ENCODE data around the gene KCNT1.

KCNT1 gene

DNA sequence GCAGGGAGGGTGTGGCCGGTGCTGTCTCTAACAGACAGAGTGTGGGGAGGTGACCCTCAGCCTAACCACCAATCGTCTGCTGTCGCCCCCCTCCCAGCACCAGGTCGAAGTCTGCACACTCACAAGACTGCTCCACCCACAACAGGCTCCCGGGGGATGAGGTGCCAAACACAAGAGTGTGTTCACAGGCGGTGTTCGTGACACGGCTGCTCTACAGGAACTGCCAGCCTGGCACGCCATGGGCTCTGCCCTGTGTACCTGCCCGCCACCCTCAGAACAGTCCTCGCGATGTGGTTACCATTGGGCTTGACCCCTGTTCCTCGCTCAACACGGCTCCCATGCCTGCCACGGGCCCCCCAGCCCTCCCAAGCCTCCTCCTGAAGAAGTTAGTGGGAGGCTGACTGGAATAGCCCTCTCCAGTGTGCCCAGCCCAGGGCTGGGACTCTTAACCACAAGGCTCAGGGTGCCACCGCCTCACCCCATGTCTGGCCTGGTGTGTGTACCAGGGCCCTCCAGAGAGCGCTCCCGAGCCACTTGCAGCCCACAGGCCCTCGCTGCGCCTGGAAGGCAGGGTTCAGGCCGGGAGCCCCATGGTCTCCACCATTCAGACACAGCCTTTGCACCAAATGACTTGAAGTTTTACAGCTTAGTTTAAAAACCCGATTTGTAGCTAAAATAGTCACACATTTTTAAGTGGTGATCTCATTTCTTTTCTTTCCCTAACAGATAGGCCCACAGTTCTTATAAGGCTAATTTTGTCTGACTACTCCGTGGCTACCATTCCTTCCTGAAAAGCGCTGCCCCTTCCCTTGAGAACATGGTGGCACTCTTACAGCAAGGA lies 102.8 kb downstream of the KCNT1 start:
- DNase-seq, result no peak

DNA sequence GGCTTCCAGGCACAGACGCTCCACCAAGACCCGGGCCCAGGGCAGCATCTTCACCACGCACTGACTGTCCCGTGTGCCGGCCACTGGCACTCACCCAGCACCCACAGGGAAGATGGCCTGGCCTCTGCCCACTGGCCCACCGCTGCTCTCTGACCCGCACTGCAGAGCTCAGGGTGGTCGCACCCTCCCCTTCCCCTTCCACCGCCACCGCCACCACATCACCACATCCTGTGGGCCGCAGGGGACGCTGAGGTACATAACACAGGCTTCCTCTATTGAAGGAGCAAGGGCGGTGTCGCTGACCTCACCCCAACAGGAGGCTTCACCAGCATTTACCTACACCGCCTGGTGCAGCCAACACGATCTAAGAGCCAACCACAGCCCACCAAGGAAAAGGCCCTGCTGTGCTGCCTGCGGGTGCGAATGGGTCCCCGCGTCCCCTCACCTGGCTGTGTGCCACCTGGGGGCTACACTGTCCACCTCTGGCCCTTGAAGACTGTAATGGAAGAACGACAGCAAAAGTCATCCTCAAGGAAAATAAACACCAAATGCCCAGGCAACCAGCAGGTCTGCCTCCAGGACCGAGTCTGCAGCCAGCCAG lies 103.5 kb downstream of the KCNT1 start:
- DNase-seq, result no peak

DNA sequence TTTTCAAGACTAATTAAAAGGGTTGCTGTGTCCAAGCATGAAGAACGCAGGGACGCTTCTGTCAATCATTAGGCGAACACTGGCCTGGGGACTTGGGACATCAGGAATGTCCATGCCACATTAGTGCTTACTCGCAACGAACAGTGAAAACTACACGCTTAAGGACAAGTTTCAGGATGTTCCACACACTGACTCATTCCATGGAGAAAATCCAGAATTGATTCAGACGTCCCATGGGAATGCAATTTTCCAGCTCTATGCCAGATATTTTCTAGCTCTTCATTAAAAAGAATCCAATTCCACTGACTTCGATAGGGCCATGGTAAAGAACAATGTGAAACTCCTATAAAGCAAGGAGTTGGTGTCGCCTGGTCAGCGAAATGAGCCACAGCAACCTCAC lies 107.2 kb downstream of the KCNT1 start:
- no peak for DNase-seq

DNA sequence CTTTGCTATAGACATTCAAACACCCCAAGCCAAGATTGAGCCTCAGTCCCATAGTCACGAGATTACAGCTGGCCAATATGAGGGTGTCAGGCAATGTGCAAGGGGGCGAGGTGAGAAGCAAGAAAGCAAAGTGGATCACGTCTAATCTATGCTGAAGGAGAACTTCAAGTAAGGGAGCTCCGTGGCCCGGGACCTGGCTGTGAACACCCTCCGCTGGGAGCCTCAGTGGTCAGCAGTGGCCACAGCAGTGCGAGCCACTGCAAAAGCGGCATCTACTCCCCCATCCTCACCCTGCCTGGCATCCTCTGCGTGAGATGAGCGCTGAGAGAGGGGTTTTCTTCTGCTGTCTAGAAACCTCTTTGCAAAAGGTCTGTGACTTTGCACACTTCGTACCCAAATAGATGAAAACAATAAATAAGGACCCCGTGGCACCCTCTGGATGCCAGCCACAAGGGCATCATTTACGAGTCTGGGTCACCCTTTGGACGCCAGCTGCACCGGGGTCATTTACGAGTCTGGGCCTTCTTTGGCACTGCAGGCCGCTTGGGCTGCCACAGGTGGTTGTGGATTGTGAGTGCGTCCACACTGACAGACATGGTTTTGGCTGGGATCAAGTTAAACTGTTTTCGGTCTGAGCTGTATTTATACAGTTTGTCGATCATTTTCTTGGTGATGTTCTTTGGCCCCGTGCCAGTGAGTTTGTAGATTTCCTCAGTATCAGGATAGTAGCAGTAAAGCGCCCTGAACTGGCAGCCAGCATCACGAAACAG lies 109.0 kb downstream of the KCNT1 start:
- DNase-seq, result no peak

DNA sequence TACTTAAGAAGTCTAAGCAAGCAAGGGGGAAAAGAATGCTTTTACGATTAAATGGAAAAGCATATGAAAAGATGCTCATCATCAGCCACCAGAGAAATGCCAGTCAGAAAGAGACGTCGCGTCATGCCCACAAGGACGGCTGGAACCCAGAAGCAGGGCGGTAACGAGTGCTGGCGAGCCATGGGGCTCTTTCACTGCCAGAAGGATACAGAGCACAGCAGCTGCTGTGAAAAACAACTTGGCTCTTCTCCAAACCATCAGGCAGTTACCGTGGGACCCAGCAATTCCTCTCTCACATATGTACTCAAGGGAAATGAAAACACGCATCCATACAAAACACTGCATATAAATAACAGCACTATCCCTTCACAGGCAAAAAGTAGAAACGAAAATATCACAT lies 109.8 kb downstream of the KCNT1 start:
- DNase-seq, result peak; percentile 35

DNA sequence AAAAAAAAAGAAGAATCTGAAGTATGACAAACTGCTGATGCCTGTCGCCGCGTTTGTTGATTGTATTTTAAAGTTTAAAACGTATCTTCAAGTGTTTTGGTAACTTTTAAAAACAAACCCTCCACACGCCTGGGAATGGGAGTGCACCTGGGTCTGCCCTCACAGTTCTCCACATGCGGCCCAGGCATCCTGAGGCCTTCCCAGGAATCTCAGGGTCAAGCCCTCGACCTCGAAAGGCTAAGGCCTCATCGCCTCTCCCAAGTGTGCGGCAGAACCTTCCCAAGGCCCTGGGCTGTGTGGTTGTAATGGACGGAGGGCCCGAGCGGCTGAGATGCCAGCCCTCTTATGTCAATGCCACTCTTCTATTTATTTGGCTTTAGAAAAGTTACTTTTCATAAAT lies 111.0 kb downstream of the KCNT1 start:
- DNase-seq, result no peak

DNA sequence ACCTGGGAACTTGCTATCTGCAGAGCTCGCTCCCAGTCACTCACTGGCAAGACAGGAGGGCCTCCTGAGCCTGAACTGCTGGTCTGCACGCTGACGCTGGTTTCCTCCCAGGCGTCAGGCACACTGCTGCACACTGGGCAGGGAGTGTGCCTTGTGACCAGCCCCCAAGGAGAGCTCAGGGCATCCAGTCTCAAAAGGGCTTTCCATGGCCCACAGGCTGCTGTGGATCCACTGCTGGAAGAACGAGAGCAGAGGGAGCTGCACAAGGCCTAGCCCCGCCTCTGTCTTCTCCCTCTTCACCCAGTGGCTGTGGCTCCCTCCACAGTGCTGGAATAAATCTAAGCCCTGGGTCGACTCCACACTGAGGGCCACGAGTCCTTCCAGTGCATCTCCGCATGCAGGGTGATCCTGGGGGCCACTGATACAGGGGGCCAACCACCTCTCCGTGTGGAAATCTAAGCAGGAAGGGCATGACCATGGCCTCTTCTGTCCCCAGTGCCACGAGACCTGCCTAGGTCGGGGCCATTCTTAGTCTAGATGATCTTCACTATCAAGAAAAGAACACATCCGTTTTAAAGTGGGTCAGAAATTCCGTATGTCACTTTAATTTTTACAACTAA lies 111.8 kb downstream of the KCNT1 start:
- DNase-seq, result no peak

DNA sequence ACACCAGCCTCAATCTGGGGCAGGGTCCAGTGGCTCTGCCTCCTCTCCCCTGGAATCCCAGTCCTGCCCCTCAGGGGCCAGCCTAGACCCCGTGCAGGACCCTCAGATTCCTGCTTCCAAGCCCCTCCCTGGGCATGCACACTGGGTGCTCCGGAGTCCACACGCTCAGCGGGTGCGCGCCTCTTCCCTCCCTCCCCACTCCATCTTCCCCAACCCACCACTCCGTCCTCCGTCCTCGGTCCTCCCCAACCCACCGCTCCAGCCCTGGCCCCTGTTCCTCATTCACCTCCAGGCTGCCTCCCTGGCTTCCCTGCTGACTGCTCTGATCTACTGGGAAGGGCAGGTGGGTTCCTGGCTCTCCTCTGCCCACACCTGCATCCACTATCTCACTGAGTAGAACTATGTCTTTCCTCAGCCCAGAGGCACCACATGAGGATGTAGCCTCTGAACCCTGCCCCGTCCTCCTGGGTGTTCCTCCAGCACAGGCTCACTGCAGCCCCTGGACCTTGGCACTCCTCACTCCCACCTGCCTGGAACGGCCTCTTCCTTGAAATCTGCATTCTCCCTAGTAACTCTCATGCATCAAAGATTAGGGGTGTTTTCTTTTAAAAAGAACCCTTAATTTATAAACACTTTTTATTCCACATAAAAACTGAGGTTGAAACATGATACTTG lies 112.6 kb downstream of the KCNT1 start:
- no peak for DNase-seq

DNA sequence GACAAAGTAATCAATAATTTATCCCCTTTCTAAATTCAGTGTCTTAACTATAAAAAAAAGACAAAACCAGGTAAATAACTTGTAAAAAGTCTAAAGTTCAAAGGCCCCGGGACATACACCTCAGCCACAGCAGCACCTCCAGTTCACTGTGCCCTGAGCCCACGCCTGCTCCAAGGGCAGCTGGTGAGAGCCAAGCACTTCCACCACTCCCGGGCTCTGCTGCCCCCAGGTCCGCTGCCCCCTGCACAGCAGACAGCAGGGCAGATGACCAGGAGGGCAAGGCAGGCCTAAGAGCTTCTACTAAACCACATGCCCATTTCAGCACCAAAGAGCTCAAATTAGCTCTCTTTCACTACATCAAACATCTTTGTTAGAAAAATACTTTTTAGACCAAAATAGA lies 113.4 kb downstream of the KCNT1 start:
- DNase-seq, result no peak

DNA sequence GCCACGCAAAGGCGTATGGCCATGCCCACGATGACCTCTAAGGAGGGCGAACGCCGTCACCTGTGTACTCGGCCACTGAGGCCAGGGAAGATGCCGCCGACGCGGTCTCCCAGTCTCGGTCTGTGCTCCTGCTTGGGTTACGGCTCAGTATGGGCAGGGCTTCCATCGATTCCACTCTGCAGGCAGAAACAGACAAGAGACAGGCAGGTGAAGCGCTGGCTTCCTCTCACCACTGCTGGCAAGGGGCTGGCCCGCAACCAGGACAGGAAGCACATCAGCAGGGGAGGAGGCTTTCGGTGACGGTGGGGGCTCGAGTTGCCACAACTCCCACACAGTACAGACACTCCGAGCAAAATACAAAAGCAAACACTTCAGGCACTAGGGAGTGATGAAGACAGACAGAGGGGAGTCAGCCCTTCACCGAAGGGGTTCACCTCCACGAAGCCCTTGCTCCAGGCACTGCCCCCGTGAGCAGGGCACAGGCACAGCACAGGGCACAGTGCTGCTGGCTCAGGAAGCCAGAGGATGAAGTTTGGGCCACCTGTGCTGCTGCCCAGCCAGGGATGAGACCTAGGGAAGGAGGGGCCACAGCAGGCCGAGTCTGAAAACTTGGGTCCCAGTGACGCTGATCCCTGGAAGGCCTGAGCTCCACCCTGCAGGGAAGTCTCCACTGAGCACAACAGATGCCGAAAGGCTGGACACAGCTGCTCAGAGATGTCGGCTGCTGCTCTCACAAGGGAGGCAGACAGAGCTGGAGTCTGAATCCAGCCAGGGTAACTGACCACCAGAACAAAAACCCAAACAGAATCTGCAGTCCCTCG lies 114.1 kb downstream of the KCNT1 start:
- DNase-seq, result no peak

DNA sequence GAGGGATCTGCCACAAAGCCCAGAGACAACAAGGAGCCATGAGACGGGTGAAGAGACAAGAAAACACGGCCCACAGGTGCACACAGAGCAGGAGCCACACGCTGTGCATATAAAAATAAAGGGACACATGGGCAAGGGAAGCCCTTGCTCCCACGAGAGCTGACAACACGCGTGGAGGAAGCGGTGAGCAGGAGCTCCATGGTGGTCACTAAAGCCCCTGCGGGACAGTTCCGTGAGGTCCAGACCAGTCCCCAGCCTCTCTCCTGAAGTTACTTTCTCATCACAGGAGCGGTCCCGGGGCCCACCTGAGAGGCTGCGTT lies 114.6 kb downstream of the KCNT1 start:
- DNase-seq, result no peak

DNA sequence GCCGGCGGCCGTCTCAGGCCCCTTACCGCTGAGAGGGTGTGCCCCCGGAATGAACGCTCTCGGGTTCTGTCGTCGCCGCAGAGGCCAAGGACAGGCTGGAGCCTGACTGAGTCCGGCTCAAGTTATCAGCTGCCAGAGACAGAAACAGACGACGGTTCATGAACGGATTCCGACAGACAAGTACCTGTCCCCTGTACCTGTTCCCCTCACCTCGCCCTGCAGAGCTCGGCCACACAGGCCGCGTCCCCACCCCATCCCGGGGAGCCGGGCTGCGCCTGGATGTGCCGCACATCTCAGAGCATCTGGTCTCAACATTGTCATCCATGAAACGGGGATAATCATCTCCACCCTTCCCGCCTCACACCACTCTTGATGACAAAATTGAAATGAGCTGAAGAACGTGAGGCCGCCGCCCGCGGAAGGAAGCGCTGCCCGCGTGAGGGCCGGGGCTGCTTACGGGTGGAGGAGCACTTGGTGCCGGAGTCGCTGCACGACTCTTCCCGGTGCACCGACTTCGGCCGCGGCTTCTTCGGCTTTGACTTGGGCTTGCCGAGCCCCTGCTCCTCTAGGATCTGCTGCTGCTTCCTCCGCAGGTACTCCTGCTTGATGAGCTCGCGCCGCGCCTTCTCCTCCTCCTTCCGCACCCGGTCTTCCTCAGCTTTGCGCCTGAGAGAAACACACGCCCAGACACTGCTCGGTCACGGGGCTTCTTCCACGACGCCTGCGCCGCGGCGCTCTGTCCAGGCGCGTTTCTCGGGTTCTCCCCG lies 116.1 kb downstream of the KCNT1 start:
- no peak for DNase-seq

DNA sequence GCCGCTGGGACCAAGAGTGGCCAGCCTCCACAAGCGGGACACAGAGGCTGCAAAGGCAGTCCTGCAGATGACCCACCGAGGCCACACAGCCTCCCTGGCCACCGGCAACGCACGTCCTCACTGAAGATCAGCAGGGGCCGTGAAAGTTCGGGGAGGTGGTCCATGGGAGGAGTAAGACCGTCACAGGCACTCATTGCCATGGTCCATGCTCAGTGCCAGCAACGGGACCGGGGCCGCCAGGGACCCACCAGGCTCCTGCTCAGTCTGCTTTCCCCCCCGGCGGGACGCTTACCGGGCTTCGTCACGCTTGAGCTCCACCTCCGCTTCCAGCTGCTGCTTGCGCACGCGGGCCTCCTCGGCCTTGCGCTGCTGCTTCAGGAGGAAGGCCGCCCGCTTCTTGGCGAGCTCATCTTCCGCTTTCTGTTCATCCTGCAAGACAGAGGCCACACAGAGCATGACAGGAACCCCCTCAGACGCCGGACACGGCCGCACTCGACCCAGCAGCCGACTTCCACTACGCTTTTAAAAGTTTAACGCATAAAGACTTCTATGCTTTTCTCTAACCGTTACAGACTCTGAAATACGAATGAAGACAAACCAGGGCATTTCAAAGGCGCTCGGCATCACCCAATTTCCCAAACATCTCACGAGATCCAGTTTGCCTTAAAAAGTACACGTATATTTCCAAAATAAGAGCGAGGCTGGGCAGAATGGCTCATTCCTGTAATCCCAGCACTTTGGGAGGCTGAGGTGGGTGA lies 116.9 kb downstream of the KCNT1 start:
- no peak for DNase-seq

DNA sequence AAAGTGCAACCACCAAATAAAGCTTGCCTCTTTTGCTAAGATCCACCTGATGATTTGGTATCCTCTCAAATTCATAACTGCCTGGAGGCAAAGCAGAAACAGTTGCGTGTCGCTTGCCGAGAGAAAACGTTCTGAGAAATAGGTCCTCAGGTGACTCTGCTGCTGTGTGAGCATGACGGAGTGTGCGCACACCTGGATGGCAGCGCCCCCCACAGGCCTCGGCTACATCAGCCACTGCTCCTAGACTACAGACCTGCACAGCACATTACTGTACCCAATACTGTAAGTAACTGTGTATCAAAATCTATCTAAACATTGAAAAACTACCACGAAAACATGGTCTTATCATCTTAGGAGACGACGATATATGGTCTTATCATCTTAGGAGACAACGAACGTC lies 117.9 kb downstream of the KCNT1 start:
- DNase-seq, result no peak

DNA sequence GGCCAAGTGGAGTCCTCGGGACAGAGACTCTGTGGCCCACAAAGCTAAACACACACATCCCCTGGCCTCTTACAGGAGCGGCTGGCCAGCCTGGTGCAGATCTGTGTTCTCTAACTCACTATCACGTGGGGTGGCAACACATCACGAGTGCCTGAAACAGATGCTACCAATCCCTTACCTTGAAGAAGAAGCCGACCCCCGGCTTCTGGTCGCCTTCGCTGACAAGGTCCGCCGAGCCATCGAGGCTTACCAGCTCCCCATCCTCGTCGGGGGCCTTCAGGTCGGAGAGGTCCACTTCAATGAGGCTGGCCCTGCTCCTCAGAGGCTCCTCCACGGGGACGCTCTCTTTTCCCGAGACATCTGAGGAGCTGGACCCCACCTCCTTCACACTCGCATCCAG lies 118.7 kb downstream of the KCNT1 start:
- DNase-seq, result no peak

DNA sequence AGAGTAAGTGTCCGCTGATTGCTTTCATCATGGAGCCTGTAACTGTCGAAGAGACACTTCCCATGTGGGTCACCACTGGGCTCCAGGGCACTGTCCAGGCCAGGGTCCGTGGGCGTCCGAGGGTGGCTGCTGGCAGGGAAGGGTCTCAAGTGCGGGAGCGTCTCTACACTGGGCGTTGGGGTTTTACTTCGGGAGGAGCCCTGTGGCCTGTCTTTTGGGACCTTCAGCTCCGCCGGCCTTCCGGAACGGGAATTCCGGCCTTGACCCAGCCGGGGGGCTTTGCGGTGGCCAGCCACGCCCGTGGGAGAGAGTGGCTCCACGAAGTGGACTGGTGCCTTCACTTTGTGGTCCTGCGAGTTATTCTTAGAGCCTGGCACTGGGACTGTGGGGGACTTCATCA lies 119.1 kb downstream of the KCNT1 start:
- no peak for DNase-seq

DNA sequence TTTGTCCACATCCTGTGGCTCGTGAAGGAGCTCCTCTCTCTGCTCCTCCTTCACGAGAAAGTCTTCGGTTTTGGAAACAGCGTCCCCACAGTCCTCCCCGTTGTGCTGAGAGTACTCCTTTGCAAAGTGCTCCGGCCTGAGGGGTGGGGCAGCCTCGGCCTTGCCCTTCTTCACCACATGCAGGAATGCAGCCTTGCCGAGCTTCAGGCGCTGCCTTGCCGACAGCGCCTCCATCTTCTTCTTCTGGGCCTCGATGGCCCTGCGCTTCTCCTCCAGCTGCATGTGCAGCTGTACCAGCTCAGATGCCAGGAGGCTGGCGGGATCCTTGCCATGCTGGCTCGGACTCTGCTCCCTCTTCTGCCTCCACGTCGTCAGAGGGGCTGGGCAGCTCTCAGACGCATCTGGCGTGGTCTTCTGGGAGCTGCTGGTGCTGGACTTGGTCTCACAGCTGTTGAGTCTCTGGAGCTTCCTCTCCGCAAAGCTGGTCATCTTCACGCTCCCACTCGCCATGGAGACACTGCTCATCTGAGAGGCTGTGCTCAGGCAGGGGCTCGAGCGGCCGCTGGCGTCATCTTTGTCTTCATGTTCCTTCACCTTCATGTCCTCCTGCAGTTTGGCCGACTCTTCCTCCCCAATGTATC lies 119.9 kb downstream of the KCNT1 start:
- no peak for DNase-seq

DNA sequence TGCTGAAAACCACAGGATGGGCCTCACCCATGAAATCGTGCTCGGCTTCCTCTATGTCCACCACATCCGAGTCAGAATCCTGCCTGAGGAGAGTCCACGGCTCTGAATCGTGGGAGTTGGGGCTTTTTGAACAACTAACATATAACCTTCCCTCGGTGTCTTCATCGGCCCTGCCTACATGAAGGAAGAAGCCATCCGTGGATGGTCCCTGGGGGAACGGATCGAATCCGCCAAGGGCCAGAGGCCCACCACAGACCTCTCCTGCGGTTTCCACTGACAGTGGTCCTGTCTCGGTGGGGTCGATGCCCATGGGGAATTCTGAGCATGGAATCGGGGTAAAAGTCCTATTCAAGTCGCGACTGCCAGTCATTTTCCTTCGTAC lies 120.4 kb downstream of the KCNT1 start:
- no peak for DNase-seq

DNA sequence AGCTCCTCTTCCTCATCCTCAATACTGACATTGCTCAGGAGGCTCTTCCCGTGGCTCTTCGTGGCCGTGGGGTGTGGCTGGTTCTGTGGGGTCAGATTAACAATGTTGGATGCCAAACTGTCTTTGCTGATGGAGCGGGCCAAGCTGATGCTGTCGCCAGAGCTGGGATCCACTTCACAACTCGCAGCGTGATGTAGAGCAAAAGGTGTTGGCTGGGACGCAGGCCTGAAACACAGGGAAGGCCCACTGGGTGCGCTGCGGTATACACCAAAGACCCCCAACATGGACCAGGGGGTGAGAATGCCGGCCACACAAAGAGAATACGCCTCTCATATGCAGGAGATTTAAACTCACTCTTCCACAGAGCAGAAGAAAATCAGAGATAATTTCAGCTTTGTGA lies 121.1 kb downstream of the KCNT1 start:
- DNase-seq, result no peak
